ENCODE measurements around the gene AP5Z1. TPM values are rescaled to one million over a fixed set of nuclear protein-coding genes. Genes with fewer than 3 reads are reported as not detected.
"Not testable (repeated sequence)": the region's sequence is repeated elsewhere in the genome, so short reads cannot be mapped to it uniquely, and the experiment has no call there.

Gene AP5Z1
- total RNA-seq, 1 donor from 2014 or later, result 86.1 TPM

- intact Hi-C loops (cut with micrococcal nuclease), result no loop called here
These were observed 25.1 kb downstream of the AP5Z1 start for GRCh38 chr7:4800487-4800886.

- intact Hi-C loops (cut with micrococcal nuclease), result no loop called here
These were observed 25.8 kb downstream of the AP5Z1 start for GRCh38 chr7:4800926-4801838.

- intact Hi-C loops (cut with micrococcal nuclease), result no loop called here
These were observed 26.4 kb downstream of the AP5Z1 start for GRCh38 chr7:4801839-4802231.

- intact Hi-C loops (cut with micrococcal nuclease), result not testable (repeated sequence)
These were observed 27.2 kb downstream of the AP5Z1 start for GRCh38 chr7:4802577-4802976.

- intact Hi-C loops (cut with micrococcal nuclease), result no loop called here
These were observed 28.2 kb downstream of the AP5Z1 start for GRCh38 chr7:4803397-4804241.

GRCh38 chr7:4805110-4805983 lies 29.9 kb downstream of the AP5Z1 start:
- intact Hi-C loops (cut with micrococcal nuclease), result no loop called here

- intact Hi-C loops (cut with micrococcal nuclease), result no loop called here
These were observed 30.5 kb downstream of the AP5Z1 start for GRCh38 chr7:4805984-4806300.

GRCh38 chr7:4806983-4807597 lies 31.7 kb downstream of the AP5Z1 start:
- intact Hi-C loops (cut with micrococcal nuclease), result no loop called here

GRCh38 chr7:4807598-4808016 lies 32.2 kb downstream of the AP5Z1 start:
- intact Hi-C loops (cut with micrococcal nuclease), result no loop called here

- intact Hi-C loops (cut with micrococcal nuclease), result no loop called here
These were observed 32.6 kb downstream of the AP5Z1 start for GRCh38 chr7:4808026-4808425.

GRCh38 chr7:4808565-4808964 lies 33.1 kb downstream of the AP5Z1 start:
- intact Hi-C loops (cut with micrococcal nuclease), result no loop called here

- intact Hi-C loops (cut with micrococcal nuclease), result no loop called here
These were observed 33.7 kb downstream of the AP5Z1 start for GRCh38 chr7:4809091-4809591.

- intact Hi-C loops (cut with micrococcal nuclease), result no loop called here
These were observed 34.2 kb downstream of the AP5Z1 start for GRCh38 chr7:4809666-4810065.

- intact Hi-C loops (cut with micrococcal nuclease), result no loop called here
These were observed 39.0 kb downstream of the AP5Z1 start for GRCh38 chr7:4814433-4814832.

- intact Hi-C loops (cut with micrococcal nuclease), result no loop called here
These were observed 39.7 kb downstream of the AP5Z1 start for GRCh38 chr7:4815121-4815520.

GRCh38 chr7:4815609-4816418 lies 40.4 kb downstream of the AP5Z1 start:
- intact Hi-C loops (cut with micrococcal nuclease), result no loop called here

- intact Hi-C loops (cut with micrococcal nuclease), result no loop called here
These were observed 41.1 kb downstream of the AP5Z1 start for GRCh38 chr7:4816419-4817080.

GRCh38 chr7:4817178-4817901 lies 41.9 kb downstream of the AP5Z1 start:
- intact Hi-C loops (cut with micrococcal nuclease), result no loop called here

All from T-helper 1 cell treated with Interleukin-12 subunit alpha and Interleukin-12 subunit beta and Interleukin-4 antibody, amounts not matched to agents 30 ng/mL and 1 ng/mL, for 36 hours (primary cell).